Naive thymus-derived CD8-positive, alpha-beta T cell (primary cell): ENCODE data around the gene SYNDIG1. TPM values are rescaled to one million over a fixed set of nuclear protein-coding genes. Genes with fewer than 3 reads are reported as not detected.
A peak's percentile ranks its signal among the peaks of the same experiment; 100 is the strongest.

ENCODE experiments used
- ATAC-seq, 2 donors: fragments of 150-1000 bp; cut with Tn5 transposase in 1 of 2; sonication (Bioruptor Pico), chemical (Tn5 transposase) in 1 of 2; 1 replicate in 1 of 2; 2 replicates in 1 of 2; pipeline ENCODE4 v1.10.0; 2021; ENCODE audit warnings: mild to moderate bottlenecking in 2 of 2, moderate library complexity in 2 of 2
- POLR2A ChIA-PET: fragments of 350-600 bp; sonication (Branson Sonifier 250); formaldehyde crosslinking; loops from one replicate; lab custom pipeline; 2021; ENCODE audit warnings: antibody characterized with exemption; lab: Charles Lee
- DNase-seq, 10 donors: peaks; one replicate each; pipeline versions ENCODE4 v3.0.0 to v3.0.0-alpha.2; 2020 to 2022
- H3K27ac Mint-ChIP-seq, 10 donors: one replicate each; pipeline ENCODE4 v1.8.0; 2020 to 2022; ENCODE audit warnings: mild to moderate bottlenecking in 10 of 10, mixed read lengths in 10 of 10, moderate library complexity in 4 of 10, inconsistent platforms in 1 of 10
- H3K27me3 Mint-ChIP-seq, 5 donors: one replicate each; pipeline ENCODE4 v1.8.0; 2021 to 2022; ENCODE audit warnings: mixed read lengths in 5 of 5
- H3K36me3 Mint-ChIP-seq, 3 donors: one replicate each; pipeline ENCODE4 v1.8.0; 2020 to 2022; ENCODE audit warnings: mixed read lengths in 3 of 3, mild to moderate bottlenecking in 2 of 3, inconsistent platforms in 1 of 3
- H3K4me1 Mint-ChIP-seq, 4 donors: one replicate each; pipeline ENCODE4 v1.8.0; 2021 to 2022; ENCODE audit warnings: mixed read lengths in 4 of 4
- H3K4me3 Mint-ChIP-seq, 10 donors: one replicate each; pipeline ENCODE4 v1.8.0; 2020 to 2022; ENCODE audit warnings: mild to moderate bottlenecking in 10 of 10, mixed read lengths in 10 of 10, moderate library complexity in 6 of 10, inconsistent platforms in 1 of 10
- H3K9me3 Mint-ChIP-seq, 9 donors: one replicate each; pipeline ENCODE4 v1.8.0; 2020 to 2022; ENCODE audit warnings: mixed read lengths in 9 of 9, mild to moderate bottlenecking in 3 of 9, inconsistent platforms in 1 of 9, moderate library complexity in 1 of 9
- polyA plus RNA-seq, 3 donors: library from polyadenylated mRNA; unstranded; fragments of 300-500 nt; fragmentation: Illumina TruSeq; gene quantifications; one replicate each; pipeline ENCODE4 v1.2.3, GENCODE V29; 2021
- total RNA-seq, 8 experiments: library from RNA in 2 of 8; stranded (reverse) in 2 of 8; gene quantifications; one replicate each; pipeline ENCODE4 v1.2.3 and lab custom pipeline; 2021 to 2026

The SYNDIG1 gene
- total RNA-seq (not detected), polyA plus RNA-seq (not detected), total RNA-seq (lab: John Stamatoyannopoulos, UW) (0 to 0.09 (median 0) reads per million in 6 experiments)

DNA sequence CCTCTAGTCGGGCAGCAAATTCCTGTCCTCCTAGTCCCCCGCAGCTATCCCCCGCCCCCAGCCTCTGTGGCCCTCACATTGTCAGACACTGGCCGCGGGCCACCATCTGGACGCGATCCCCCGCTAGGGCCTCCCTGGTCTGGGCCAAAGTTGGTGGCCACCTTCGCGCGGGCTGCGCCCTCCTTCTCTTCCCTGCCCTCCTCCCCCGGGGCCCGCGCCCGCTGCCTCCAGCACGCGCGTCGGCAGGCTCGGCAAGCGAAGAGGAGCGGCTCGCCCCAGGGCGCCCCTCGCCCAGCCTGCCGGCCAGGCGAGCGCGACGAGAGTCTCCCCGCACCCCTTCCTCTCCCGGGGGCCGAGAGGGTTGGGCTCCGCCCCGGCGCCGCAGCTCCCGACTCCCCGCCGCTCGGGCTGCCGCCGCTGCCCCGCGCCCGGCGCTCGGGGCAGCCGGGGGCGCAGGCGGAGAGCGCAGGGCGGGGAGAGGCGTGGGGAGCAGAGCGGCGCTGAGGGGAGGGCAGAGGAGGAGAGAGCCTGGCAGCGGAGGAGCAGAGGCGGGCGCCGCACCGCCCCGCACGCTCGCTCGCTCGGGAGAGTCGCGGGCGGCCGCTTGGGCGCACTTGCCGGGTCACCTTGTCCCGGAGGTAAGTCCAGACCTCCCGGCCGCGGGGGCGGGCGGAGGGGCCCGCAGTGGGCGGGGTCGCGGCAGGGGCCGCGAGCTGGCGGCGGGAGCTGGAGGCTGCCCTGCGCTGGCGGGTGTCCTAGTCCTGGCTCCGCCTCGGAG, at the start of gene SYNDIG1:
Gene SYNDIG1 (plus strand): TSS at position 514 of the 778 bp plus-strand sequence. CDS start 73,469 bp downstream, outside the sequence.
- H3K27ac Mint-ChIP-seq: no peak within 1 kb of the TSS
- no peaks in the 10 kb centered on the region for H3K36me3 Mint-ChIP-seq
- peaks cover 18 to 71% (median 39%) of the 10 kb centered on the region in 5 donors for H3K27me3 Mint-ChIP-seq
- H3K9me3 Mint-ChIP-seq: no peaks in the 10 kb centered on the region
- no peak for DNase-seq
- H3K4me1 Mint-ChIP-seq: peaks cover 5 to 18% (median 11%) of the 10 kb centered on the region in 4 donors
- no peak for ATAC-seq
- H3K4me3 Mint-ChIP-seq: peak within 1 kb of the TSS; percentile 36 to 83 (median 68)
- POLR2A ChIA-PET: no interaction called here

DNA sequence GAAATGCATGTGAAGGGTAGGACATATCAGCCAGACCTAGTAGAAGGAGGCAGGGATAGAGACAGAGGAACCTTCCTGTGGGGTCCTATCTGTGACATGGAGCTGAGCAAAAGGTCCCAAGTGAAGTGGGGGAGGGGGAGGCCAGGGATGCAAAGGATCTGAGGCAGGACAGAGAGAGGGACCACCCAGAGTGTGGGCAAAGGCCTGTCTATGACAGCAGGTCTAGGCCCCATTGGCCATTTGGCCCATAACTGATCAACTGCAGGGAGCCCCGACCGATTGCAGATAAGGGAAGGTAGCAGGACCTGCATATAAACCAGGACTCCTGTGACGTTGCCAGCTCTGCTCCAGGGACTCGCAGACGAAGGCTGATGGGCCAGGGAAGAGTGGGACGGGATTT, 49.6 kb upstream of the SYNDIG1 start:
- H3K27me3 Mint-ChIP-seq: no peaks in the 10 kb centered on the region
- DNase-seq (no peak), ATAC-seq (no peak)
- peak overlapping the region in 2 of 10 donors; percentile 16 to 60 for H3K27ac Mint-ChIP-seq
- H3K9me3 Mint-ChIP-seq: peaks cover 4 to 23% (median 17%) of the 10 kb centered on the region in 9 donors
- peaks cover 0 to 21% (median 13%) of the 10 kb centered on the region in 3 donors for H3K36me3 Mint-ChIP-seq
- POLR2A ChIA-PET: no interaction called here
- no peak overlapping the region for H3K4me3 Mint-ChIP-seq
- H3K4me1 Mint-ChIP-seq: no peaks in the 10 kb centered on the region

DNA sequence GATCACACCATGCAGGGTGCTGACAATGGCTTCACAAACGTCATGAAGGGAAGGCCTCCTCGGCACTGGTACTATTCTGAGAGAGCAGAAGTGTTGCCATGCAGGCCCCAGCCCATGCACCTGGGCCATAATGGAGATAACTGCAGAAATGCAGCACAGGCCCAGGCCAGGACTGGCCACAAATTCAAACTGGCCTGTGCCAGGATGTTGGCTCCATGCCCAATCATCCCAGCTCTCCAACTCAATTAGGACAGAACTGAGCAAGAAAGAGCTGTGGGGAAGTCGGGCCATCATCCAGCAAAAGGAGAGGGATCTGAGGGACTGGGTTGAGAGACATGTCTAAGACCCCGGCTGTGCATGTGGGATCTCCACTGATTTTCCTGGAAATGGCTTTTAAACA, 48.9 kb upstream of the SYNDIG1 start:
- no peaks in the 10 kb centered on the region for H3K4me1 Mint-ChIP-seq
- no peaks in the 10 kb centered on the region for H3K27me3 Mint-ChIP-seq
- H3K36me3 Mint-ChIP-seq: peaks cover 0 to 14% (median 9%) of the 10 kb centered on the region in 3 donors
- H3K9me3 Mint-ChIP-seq: peaks cover 4 to 15% (median 12%) of the 10 kb centered on the region in 9 donors
- ATAC-seq (no peak), DNase-seq (no peak)
- H3K4me3 Mint-ChIP-seq: no peak overlapping the region
- POLR2A ChIA-PET: no interaction called here
- H3K27ac Mint-ChIP-seq: no peak overlapping the region

DNA sequence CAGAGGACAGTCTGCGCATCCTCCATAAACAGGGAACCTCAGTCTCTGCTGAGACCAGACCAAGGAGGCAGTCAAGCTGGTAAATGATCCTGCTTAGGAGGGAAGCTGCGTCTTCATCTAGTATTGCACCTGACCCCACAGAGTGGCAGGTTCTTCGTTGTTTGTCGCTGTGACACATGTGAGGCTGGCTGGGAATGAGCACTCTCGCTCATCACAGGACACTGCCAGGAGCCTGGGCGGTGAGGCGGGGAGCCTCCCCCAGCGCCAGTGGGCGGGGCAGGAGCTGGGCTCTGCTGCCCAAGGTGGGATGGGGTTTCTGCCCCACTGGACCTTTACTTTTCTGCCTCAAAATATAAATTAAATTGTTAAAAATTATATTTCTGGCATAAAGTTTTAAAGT, 48.4 kb upstream of the SYNDIG1 start:
- POLR2A ChIA-PET: no interaction called here
- H3K27ac Mint-ChIP-seq: no peak overlapping the region

DNA sequence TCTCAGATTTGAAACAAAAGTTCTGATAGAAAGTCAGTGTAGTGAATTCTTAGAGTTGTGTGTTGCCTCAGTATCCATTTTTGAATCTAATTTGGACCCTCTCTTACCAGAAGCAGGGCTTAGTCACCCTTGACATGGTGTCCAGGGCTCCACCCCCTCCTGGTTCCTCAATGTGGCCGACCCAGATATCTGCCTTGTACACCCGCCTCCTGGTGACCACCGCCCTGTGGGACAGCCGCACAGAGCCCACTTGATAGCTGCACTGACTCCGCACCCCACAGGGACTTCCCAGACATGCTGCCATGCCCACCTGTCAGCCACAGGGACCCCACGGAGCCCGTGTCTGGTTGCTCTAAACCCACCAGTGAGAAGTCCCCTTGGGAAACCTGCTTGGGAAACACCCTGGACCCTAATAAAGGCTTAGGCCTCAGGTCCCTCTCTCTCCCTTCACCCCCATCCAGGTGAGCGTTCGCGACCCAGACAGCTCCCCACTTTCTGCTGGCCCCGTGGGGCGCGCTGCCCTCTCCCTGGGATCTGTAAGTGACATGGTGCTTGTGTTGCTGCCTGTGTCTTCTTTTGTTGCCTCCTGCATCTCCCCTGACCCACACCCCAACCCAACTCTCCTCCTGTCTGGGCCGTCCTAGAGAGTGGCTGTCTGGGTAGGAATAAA, 47.2 kb upstream of the SYNDIG1 start:
- H3K36me3 Mint-ChIP-seq: peaks cover 0 to 3% (median under 1%) of the 10 kb centered on the region in 3 donors
- H3K4me3 Mint-ChIP-seq: no peak overlapping the region
- H3K9me3 Mint-ChIP-seq: peaks cover 0 to 1% (median 0%) of the 10 kb centered on the region in 9 donors
- DNase-seq (no peak), ATAC-seq (no peak)
- H3K4me1 Mint-ChIP-seq: no peaks in the 10 kb centered on the region
- H3K27ac Mint-ChIP-seq: no peak overlapping the region
- peaks cover 0 to 2% (median 0%) of the 10 kb centered on the region in 5 donors for H3K27me3 Mint-ChIP-seq
- POLR2A ChIA-PET: no interaction called here

More for the DNA sequence above, 48.4 kb upstream of the SYNDIG1 start:
- DNase-seq: no peak
- Mint-ChIP-seq H3K9me3 (peaks cover 2 to 10% (median 8%) of the 10 kb centered on the region in 9 donors), H3K27me3 (peaks cover 0 to 2% (median 0%) of the 10 kb centered on the region in 5 donors), H3K4me3 (no peak overlapping the region), H3K36me3 (peaks cover 0 to 9% (median 4%) of the 10 kb centered on the region in 3 donors), H3K4me1 (no peaks in the 10 kb centered on the region)
- ATAC-seq: no peak

DNA sequence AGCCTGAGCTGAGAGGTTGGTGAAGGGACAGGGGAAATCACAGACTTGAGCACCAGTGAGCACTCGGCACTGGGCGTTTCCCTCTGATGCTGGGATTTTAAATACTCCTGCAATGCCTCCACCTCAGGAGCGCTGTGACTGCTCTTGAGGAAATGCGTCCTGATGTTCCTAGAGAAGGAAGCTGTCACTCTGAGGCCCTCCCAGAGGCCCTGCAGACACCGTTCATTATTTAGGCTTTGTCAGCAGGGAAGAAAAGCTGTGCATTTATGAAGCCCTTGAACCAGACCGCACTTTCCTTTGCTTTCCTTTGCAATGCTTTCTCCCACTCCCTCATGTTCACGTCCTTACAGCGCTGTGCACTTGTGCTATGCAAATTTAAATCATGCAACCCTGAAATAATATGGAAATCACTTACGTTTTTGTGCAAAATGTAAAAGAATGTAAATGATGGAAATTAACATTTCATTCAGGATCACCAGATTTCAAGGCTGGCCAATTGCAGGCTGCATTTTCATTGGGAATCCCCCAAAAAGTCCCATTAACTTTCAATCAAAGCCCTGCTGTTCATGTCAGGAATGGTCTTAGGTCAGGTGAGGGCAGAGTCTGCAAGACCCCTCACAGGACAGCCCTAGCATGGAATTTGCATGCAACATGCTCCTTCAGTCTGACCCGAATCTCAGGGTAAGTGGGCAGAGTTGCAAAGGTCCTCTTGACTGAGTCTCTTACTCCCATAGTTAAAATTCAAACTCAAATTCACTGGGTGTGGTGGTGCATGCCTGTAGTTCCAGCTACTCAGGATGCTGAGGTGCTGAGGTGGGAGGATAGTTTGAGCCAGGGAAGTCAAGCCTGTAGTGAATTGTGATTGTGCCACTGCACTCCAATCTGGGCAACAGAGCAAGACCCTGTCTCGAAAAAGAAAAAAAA, 45.8 kb upstream of the SYNDIG1 start:
- POLR2A ChIA-PET: no interaction called here
- Mint-ChIP-seq H3K4me3 (no peak overlapping the region), H3K9me3 (peaks cover 0 to 14% (median 5%) of the 10 kb centered on the region in 9 donors), H3K36me3 (peaks cover 0 to 6% (median 2%) of the 10 kb centered on the region in 3 donors), H3K27ac (peak overlapping the region in 1 of 10 donors; percentile 19), H3K4me1 (no peaks in the 10 kb centered on the region), H3K27me3 (peaks cover 0 to 4% (median 0%) of the 10 kb centered on the region in 5 donors)
- ATAC-seq: no peak
- DNase-seq: no peak

DNA sequence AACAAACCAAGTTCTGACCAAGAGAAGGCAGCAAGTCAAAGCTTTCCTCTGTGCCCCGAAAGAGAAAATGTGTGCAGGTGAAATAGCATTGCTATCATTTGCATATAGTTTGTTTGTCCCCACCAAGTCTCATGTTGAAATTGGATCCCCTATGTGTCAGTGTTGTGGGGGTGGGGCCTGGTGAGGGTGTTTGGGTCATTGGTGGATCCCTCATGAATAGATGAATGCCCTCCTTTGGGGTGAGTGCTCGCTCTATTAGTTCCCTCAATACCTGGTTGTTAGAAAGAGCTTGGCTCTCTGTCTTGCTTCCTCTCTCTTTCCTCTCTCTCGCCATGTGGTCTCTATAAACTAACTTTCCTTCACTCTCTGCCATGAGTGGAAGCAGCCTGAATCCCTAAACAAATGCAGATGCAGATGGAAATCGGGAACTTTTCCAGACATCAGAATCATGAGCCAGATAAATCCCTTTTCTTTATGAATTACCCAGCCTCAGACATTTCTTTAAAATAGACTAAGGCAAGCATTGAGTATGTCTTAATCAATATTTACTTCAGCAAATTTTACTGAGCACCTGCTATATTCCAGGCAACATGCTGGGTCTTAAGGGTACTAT, 43.8 kb upstream of the SYNDIG1 start:
- H3K27ac Mint-ChIP-seq: no peak overlapping the region
- DNase-seq (no peak), ATAC-seq (no peak)
- H3K4me1 Mint-ChIP-seq: no peaks in the 10 kb centered on the region
- POLR2A ChIA-PET: no interaction called here
- peaks cover 0 to 6% (median 0%) of the 10 kb centered on the region in 3 donors for H3K36me3 Mint-ChIP-seq
- H3K4me3 Mint-ChIP-seq: no peak overlapping the region
- H3K27me3 Mint-ChIP-seq: peaks cover 0 to 7% (median 5%) of the 10 kb centered on the region in 5 donors
- H3K9me3 Mint-ChIP-seq: peaks cover 0 to 14% (median 5%) of the 10 kb centered on the region in 9 donors

DNA sequence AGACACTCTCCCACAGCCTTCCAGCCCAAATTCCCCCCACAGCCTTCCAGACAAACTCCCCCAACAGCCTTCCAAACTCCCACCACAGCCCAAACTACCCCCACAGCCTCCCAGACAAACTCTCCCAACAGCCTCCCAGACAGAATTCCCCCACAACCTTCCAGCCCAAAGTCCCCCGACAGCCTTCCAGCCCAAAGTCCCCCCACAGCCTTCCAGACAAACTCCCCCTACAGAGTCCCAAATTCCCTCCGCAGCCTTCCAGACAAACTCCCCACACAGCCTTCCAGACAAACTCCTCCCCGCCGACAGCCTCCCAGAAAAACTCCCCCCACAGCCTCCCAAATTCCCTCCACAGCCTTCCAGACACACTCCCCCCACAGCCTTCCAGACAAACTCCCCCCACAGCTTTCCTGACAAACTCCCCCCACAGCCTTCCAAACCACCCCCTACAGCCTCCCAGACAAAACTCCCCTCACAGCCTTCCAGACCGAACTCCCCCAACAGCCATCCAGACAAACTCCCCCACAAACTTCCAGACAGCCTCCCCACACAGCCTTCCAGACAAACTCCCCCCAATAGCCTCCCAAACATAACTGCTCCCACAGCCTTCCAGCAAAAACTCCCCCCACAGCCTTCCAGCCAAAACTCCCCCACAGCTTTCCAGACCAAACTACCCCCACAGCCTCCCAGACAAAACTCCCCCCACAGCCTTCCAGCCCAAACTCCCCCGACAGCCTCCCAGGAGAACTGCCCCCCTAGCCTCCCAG, 38.0 kb upstream of the SYNDIG1 start:
- Mint-ChIP-seq H3K27ac (no peak overlapping the region), H3K4me3 (no peak overlapping the region), H3K36me3 (peaks cover 0 to 6% (median 0%) of the 10 kb centered on the region in 3 donors), H3K4me1 (no peaks in the 10 kb centered on the region), H3K9me3 (peaks cover 0 to 14% (median 5%) of the 10 kb centered on the region in 9 donors), H3K27me3 (peaks cover 0 to 7% (median 3%) of the 10 kb centered on the region in 5 donors)
- POLR2A ChIA-PET: no interaction called here
- DNase-seq: no peak
- no peak for ATAC-seq

DNA sequence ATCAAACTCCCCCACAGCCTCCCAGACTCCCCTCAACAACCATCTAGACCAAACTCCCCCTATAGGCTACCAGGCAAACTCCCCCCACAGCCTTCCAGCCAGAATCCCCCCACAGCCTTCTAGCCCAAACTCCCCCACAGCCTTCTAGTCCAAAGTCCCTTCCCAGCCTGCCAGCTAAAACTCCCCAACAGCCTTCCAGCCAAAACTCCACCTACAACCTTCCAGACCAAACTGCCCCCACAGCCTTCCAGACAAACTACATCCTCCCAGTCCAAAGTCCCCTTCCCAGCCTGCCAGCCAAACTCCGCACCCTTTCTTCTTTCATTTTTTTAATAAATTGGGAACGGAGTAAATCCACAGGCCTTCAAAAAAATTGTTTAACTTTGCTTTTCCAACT, 37.4 kb upstream of the SYNDIG1 start:
- ATAC-seq: no peak
- no peak for DNase-seq
- peaks cover 0 to 14% (median 5%) of the 10 kb centered on the region in 9 donors for H3K9me3 Mint-ChIP-seq
- H3K36me3 Mint-ChIP-seq: peaks cover 0 to 6% (median 0%) of the 10 kb centered on the region in 3 donors
- H3K4me3 Mint-ChIP-seq: no peak overlapping the region
- H3K4me1 Mint-ChIP-seq: no peaks in the 10 kb centered on the region
- POLR2A ChIA-PET: no interaction called here
- peak overlapping the region in 2 of 10 donors; percentile 9 to 20 for H3K27ac Mint-ChIP-seq
- H3K27me3 Mint-ChIP-seq: peaks cover 0 to 7% (median 3%) of the 10 kb centered on the region in 5 donors

DNA sequence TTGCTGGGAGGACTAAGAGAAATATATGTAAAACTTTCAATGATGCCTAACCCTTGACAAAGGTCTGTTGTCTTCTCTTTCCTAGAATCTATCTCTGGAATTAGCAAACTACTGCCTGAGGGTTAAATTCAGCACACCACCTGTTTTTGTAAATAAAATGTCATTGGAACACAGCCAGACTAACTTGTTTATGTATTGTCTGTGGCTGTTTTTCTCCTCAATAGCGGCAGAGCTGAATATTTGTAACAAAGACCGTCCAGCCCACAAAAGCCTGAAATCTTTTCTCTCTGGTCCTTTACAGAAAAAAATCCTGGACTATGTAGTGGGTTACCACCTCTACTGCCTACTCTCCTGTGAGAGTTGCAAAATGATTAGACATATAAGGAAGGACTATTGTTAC, 33.3 kb upstream of the SYNDIG1 start:
- no peaks in the 10 kb centered on the region for H3K9me3 Mint-ChIP-seq
- H3K27ac Mint-ChIP-seq: no peak overlapping the region
- H3K27me3 Mint-ChIP-seq: no peaks in the 10 kb centered on the region
- no peaks in the 10 kb centered on the region for H3K4me1 Mint-ChIP-seq
- POLR2A ChIA-PET: no interaction called here
- H3K36me3 Mint-ChIP-seq: no peaks in the 10 kb centered on the region
- ATAC-seq (no peak), DNase-seq (no peak)
- no peak overlapping the region for H3K4me3 Mint-ChIP-seq

DNA sequence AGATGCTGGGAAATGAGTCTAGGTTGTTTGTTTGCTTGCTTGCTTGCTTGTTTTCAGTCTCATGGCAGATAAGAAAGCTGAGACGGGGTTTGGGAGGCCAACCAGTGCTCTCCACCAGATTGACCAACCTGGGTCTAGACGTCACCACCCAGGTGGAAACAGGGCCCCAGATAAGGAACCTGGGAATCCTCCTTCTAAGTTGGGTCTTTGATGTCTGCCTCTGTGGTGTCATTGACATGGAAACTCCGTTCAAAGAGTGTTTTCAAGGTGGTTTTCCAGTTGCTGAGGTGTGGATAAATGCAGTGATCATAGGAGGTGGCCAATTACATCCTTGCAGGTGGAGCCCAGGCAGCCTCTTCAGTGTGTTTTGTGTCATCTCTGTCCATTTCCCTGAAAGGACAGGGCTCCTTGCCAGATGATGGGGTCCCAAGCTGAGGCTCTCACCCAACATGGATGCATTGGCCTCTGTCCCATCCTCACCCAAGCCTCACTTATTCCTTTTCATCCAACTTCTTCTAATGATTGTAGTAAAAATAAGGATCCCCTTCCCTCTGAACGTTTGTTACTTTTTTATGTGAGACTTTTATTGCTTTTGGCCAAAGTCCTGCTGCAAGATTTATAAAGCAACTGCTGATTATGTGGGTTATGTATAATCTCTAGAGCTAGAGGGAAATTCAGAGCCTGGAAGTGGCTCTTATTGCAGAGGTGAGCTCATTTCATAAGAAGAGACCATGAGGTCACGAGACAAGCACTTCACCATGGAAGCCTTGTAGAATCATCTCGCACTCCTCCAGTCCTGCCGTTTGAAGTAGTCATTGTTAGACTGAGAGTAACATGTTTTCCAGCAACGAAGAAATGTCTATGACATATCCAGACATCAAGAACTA, 32.0 kb upstream of the SYNDIG1 start:
- no peak for DNase-seq
- no peak for ATAC-seq
- Mint-ChIP-seq H3K27ac (no peak overlapping the region), H3K36me3 (no peaks in the 10 kb centered on the region), H3K4me3 (no peak overlapping the region), H3K4me1 (no peaks in the 10 kb centered on the region), H3K9me3 (no peaks in the 10 kb centered on the region), H3K27me3 (no peaks in the 10 kb centered on the region)
- POLR2A ChIA-PET: no interaction called here
